HCT116 (cell line): ENCODE measurements around the gene TAF1D. TPM values are rescaled to one million over a fixed set of nuclear protein-coding genes. Genes with fewer than 3 reads are reported as not detected.

ENCODE experiments used
- ATAC-seq: fragments of 200-7000 bp; cut with Tn5 transposase; 2 replicates; pipeline ENCODE4 v1.9.1; 2020; ENCODE audit warnings: mild to moderate bottlenecking, moderate library complexity
- BruUV-seq: library from RNA; stranded (reverse); fragments of 400-500 nt; replicated peaks from 2 replicates; lab custom pipeline; 2021; lab: Mats Ljungman, UMichigan
- CTCF ChIA-PET: fragments of 300-600 bp; sonication (Branson Sonifier 250); formaldehyde crosslinking; loops from one replicate; lab custom pipeline; 2021; ENCODE audit warnings: antibody characterized with exemption; lab: Charles Lee
- POLR2A ChIA-PET: fragments of 300-600, 350-600 bp; sonication (Branson Sonifier 250); formaldehyde crosslinking; loops from one replicate; lab custom pipeline; 2021; ENCODE audit warnings: antibody characterized with exemption; lab: Charles Lee
- RAD21 ChIA-PET, 2 experiments: fragments of 300-600 bp; sonication (Branson Sonifier 250); formaldehyde crosslinking; loops; one replicate each; lab custom pipeline; 2023; ENCODE audit warnings: low total read pairs in 2 of 2; ENCODE audit not compliant: uncharacterized antibody in 2 of 2, unreplicated experiment in 2 of 2, low non-redundant PET in 1 of 2; lab: Charles Lee
- DNase-seq: peaks from one replicate; pipeline ENCODE4 v3.0.0-alpha.2; 2010; ENCODE audit warnings: low read depth, low spot score
- H2AFZ ChIP-seq: fragments of 200-600 bp; shearing (Covaris generic), sonication (generic); 2 replicates; pipeline ENCODE4 v1.6.1; 2017; ENCODE audit warnings: low read depth, mixed run types, mixed read lengths, antibody characterized with exemption, low read length; ENCODE audit not compliant: poor library complexity, severe bottlenecking
- H3K27ac ChIP-seq: 2 replicates; pipeline ENCODE4 v1.5.1; 2012; ENCODE audit warnings: low read depth, low read length
- H3K27me3 ChIP-seq: fragments of 200-600 bp; sonication (generic); 2 replicates; pipeline ENCODE4 v1.6.1; 2016; ENCODE audit warnings: mixed run types, low read length, mixed read lengths; ENCODE audit not compliant: insufficient read depth
- H3K36me3 ChIP-seq, 2 experiments: fragments of 200-500 bp in 1 of 2; fragments of 200-600 bp in 1 of 2; sonication (Bioruptor generic) in 1 of 2; sonication (generic) in 1 of 2; 2 replicates each; pipeline versions ENCODE4 v1.5.1 to v1.6.1; 2014 to 2016; ENCODE audit warnings: low read length in 2 of 2, inconsistent platforms in 1 of 2, mixed read lengths in 1 of 2, mixed run types in 1 of 2; ENCODE audit not compliant: insufficient read depth in 2 of 2, control insufficient read depth in 1 of 2
- H3K4me1 ChIP-seq, 2 experiments: fragments of 200-600 bp in 1 of 2; sonication (generic) in 1 of 2; 2 replicates each; pipeline versions ENCODE4 v1.5.1 to v1.6.1; 2012 to 2017; ENCODE audit warnings: low read length in 2 of 2, inconsistent platforms in 1 of 2, mild to moderate bottlenecking in 1 of 2, mixed read lengths in 1 of 2, mixed run types in 1 of 2, moderate library complexity in 1 of 2; ENCODE audit not compliant: insufficient read depth in 2 of 2, control insufficient read depth in 1 of 2
- H3K4me2 ChIP-seq: fragments of 200-600 bp; sonication (generic); 2 replicates; pipeline ENCODE4 v1.6.1; 2017; ENCODE audit warnings: mixed run types, low read length, mixed read lengths
- H3K4me3 ChIP-seq, 2 experiments: fragments of 200-600 bp in 1 of 2; sonication (generic) in 1 of 2; replicated peaks in 1 of 2; 2 replicates each; pipeline ENCODE4 v1.5.1; 2011 to 2016; ENCODE audit warnings: low read length in 2 of 2, control low read depth in 1 of 2, low read depth in 1 of 2, mild to moderate bottlenecking in 1 of 2, mixed read lengths in 1 of 2, mixed run types in 1 of 2
- H3K79me2 ChIP-seq: fragments of 200-600 bp; sonication (generic); 2 replicates; pipeline ENCODE4 v1.6.1; 2017; ENCODE audit warnings: mild to moderate bottlenecking, mixed run types, low read length, moderate library complexity, mixed read lengths; ENCODE audit not compliant: insufficient read depth
- H3K9ac ChIP-seq: fragments of 200-600 bp; sonication (generic); 2 replicates; pipeline ENCODE4 v1.6.1; 2016; ENCODE audit warnings: low read length, mixed read lengths
- H3K9me2 ChIP-seq: fragments of 200-600 bp; sonication (generic), shearing (Covaris generic); 2 replicates; pipeline ENCODE4 v1.6.1; 2017; ENCODE audit warnings: mixed run types, mild to moderate bottlenecking, moderate library complexity; ENCODE audit not compliant: insufficient read depth
- H3K9me3 ChIP-seq, 2 experiments: fragments of 200-500 bp in 1 of 2; fragments of 200-600 bp in 1 of 2; sonication (Bioruptor generic) in 1 of 2; sonication (generic) in 1 of 2; 2 replicates each; pipeline ENCODE4 v1.6.1; 2014 to 2017; ENCODE audit warnings: low read length in 2 of 2, mixed read lengths in 2 of 2, inconsistent platforms in 1 of 2, low read depth in 1 of 2, mild to moderate bottlenecking in 1 of 2, mixed run types in 1 of 2, moderate library complexity in 1 of 2; ENCODE audit not compliant: control insufficient read depth in 1 of 2, insufficient read depth in 1 of 2
- H4K20me1 ChIP-seq: fragments of 200-600 bp; sonication (generic), shearing (Covaris generic); 2 replicates; pipeline ENCODE4 v1.6.1; 2017; ENCODE audit warnings: mixed run types, mild to moderate bottlenecking, moderate library complexity; ENCODE audit not compliant: insufficient read depth
- CBX3 ChIP-seq: IDR thresholded peaks from 2 replicates; pipeline ENCODE4 v1.6.1; 2012; ENCODE audit warnings: low read depth
- CEBPB ChIP-seq: IDR thresholded peaks from 2 replicates; pipeline ENCODE4 v1.6.1; 2012; ENCODE audit warnings: low read depth
- CTCF ChIP-seq, 3 experiments: fragments of 200-600 bp in 1 of 3; sonication (generic) in 1 of 3; IDR thresholded peaks in 2 of 3; conservative IDR thresholded peaks in 1 of 3; 2 replicates each; pipeline ENCODE4 v1.5.1; 2012 to 2017; ENCODE audit warnings: low read depth in 2 of 3, low read length in 2 of 3, antibody characterized with exemption in 1 of 3, borderline replicate concordance in 1 of 3, control low read depth in 1 of 3, mild to moderate bottlenecking in 1 of 3, mixed read lengths in 1 of 3, mixed run types in 1 of 3, moderate library complexity in 1 of 3; ENCODE audit not compliant: insufficient read depth in 1 of 3
- EGR1 ChIP-seq: IDR thresholded peaks from 2 replicates; pipeline ENCODE4 v1.6.1; 2012; ENCODE audit warnings: low read depth
- ELF1 ChIP-seq: IDR thresholded peaks from 2 replicates; pipeline ENCODE4 v1.6.1; 2012; ENCODE audit warnings: low read depth, borderline replicate concordance
- EZH2 ChIP-seq: fragments of 200-600 bp; sonication (generic); IDR thresholded peaks from 2 replicates; pipeline ENCODE4 v1.6.1; 2017; ENCODE audit warnings: antibody characterized with exemption, mixed run types
- EZH2phosphoT487 ChIP-seq: fragments of 200-600 bp; IDR thresholded peaks from 2 replicates; pipeline ENCODE4 v1.6.1; 2018; ENCODE audit warnings: antibody characterized with exemption, borderline replicate concordance
- FOSL1 ChIP-seq: IDR thresholded peaks from 2 replicates; pipeline ENCODE4 v1.6.1; 2012; ENCODE audit warnings: low read depth
- JUND ChIP-seq: IDR thresholded peaks from 2 replicates; pipeline ENCODE4 v1.6.1; 2012
- POLR2AphosphoS5 ChIP-seq: IDR thresholded peaks from 2 replicates; pipeline ENCODE4 v1.6.1; 2011; ENCODE audit warnings: mild to moderate bottlenecking, low read depth, low read length, moderate library complexity
- RAD21 ChIP-seq: IDR thresholded peaks from 2 replicates; pipeline ENCODE4 v1.6.1; 2012; ENCODE audit warnings: low read depth, mild to moderate bottlenecking
- SIN3A ChIP-seq: IDR thresholded peaks from 2 replicates; pipeline ENCODE4 v1.6.1; 2012; ENCODE audit warnings: low read depth
- SP1 ChIP-seq: IDR thresholded peaks from 2 replicates; pipeline ENCODE4 v1.6.1; 2012; ENCODE audit warnings: low read depth
- SRF ChIP-seq: IDR thresholded peaks from 2 replicates; pipeline ENCODE4 v1.6.1; 2012; ENCODE audit warnings: low read depth
- YY1 ChIP-seq: IDR thresholded peaks from 2 replicates; pipeline ENCODE4 v1.6.1; 2011; ENCODE audit warnings: low read length, low read depth, moderate library complexity, mild to moderate bottlenecking; ENCODE audit not compliant: insufficient replicate concordance; ENCODE audit errors: extremely low read depth
- ZFX ChIP-seq: fragments of 450-650 bp; IDR thresholded peaks from 2 replicates; pipeline ENCODE4 v1.6.1; 2017
- intact Hi-C: fragments of 100-400 bp; cut with micrococcal nuclease; formaldehyde crosslinking; loops from 2 replicates; pipeline ENCODE4 v1.10.0; 2022
- total RNA-seq: library from RNA; stranded (reverse); gene quantifications from one replicate; pipeline ENCODE4 v1.2.1, GENCODE V29; 2021; ENCODE audit not compliant: unreplicated experiment
- TF ChIP-seq, protein P1 (sequence below): IDR thresholded peaks from 2 replicates; pipeline ENCODE4 v1.6.1; 2012
- TF ChIP-seq, protein P2 (sequence below): IDR thresholded peaks from 2 replicates; pipeline ENCODE4 v1.6.1; 2012; ENCODE audit warnings: low read depth
- TF ChIP-seq, protein P3 (sequence below): IDR thresholded peaks from 2 replicates; pipeline ENCODE4 v1.6.1; 2011; ENCODE audit warnings: mild to moderate bottlenecking, low read length, moderate library complexity; ENCODE audit not compliant: insufficient replicate concordance; ENCODE audit errors: extremely low read depth
- TF ChIP-seq, protein P4 (sequence below): IDR thresholded peaks from 2 replicates; pipeline ENCODE4 v1.6.1; 2012

TAF1D gene
- total RNA-seq, 1 experiment from 2014 or later: 267 TPM

- TF ChIP-seq SP1: no peak
- TF ChIP-seq JUND: no peak
- TF ChIP-seq, protein P1, sequence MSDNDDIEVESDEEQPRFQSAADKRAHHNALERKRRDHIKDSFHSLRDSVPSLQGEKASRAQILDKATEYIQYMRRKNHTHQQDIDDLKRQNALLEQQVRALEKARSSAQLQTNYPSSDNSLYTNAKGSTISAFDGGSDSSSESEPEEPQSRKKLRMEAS: no peak
- TF ChIP-seq ZFX: no peak
- TF ChIP-seq EZH2phosphoT487: no peak
- TF ChIP-seq EZH2: no peak
- no peak for TF ChIP-seq SIN3A
- no peak for TF ChIP-seq RAD21
- TF ChIP-seq ELF1: no peak
- no peak for TF ChIP-seq CTCF (IDR thresholded peaks at IDR 0.05 in 2 of 3, conservative IDR thresholded peaks at IDR 0.05 in 1 of 3; ENCODE audit: borderline replicate concordance in 1 of 3, insufficient read depth in 1 of 3, low read depth in 2 of 3, low read length in 2 of 3)
- TF ChIP-seq, protein P2, sequence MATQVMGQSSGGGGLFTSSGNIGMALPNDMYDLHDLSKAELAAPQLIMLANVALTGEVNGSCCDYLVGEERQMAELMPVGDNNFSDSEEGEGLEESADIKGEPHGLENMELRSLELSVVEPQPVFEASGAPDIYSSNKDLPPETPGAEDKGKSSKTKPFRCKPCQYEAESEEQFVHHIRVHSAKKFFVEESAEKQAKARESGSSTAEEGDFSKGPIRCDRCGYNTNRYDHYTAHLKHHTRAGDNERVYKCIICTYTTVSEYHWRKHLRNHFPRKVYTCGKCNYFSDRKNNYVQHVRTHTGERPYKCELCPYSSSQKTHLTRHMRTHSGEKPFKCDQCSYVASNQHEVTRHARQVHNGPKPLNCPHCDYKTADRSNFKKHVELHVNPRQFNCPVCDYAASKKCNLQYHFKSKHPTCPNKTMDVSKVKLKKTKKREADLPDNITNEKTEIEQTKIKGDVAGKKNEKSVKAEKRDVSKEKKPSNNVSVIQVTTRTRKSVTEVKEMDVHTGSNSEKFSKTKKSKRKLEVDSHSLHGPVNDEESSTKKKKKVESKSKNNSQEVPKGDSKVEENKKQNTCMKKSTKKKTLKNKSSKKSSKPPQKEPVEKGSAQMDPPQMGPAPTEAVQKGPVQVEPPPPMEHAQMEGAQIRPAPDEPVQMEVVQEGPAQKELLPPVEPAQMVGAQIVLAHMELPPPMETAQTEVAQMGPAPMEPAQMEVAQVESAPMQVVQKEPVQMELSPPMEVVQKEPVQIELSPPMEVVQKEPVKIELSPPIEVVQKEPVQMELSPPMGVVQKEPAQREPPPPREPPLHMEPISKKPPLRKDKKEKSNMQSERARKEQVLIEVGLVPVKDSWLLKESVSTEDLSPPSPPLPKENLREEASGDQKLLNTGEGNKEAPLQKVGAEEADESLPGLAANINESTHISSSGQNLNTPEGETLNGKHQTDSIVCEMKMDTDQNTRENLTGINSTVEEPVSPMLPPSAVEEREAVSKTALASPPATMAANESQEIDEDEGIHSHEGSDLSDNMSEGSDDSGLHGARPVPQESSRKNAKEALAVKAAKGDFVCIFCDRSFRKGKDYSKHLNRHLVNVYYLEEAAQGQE: no peak
- TF ChIP-seq, protein P3, sequence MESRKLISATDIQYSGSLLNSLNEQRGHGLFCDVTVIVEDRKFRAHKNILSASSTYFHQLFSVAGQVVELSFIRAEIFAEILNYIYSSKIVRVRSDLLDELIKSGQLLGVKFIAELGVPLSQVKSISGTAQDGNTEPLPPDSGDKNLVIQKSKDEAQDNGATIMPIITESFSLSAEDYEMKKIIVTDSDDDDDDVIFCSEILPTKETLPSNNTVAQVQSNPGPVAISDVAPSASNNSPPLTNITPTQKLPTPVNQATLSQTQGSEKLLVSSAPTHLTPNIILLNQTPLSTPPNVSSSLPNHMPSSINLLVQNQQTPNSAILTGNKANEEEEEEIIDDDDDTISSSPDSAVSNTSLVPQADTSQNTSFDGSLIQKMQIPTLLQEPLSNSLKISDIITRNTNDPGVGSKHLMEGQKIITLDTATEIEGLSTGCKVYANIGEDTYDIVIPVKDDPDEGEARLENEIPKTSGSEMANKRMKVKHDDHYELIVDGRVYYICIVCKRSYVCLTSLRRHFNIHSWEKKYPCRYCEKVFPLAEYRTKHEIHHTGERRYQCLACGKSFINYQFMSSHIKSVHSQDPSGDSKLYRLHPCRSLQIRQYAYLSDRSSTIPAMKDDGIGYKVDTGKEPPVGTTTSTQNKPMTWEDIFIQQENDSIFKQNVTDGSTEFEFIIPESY: no peak
- TF ChIP-seq FOSL1: no peak
- no peak for TF ChIP-seq CBX3
- no peak for TF ChIP-seq POLR2AphosphoS5
- TF ChIP-seq SRF: no peak
- TF ChIP-seq CEBPB: no peak
- TF ChIP-seq EGR1: no peak
- TF ChIP-seq, protein P4, sequence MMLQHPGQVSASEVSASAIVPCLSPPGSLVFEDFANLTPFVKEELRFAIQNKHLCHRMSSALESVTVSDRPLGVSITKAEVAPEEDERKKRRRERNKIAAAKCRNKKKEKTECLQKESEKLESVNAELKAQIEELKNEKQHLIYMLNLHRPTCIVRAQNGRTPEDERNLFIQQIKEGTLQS: no peak
- TF ChIP-seq YY1: no peak
- TF ChIP-seq, all 23 proteins: peak for 0
- H3K9me3 ChIP-seq: peaks cover 0 to 6% of the 10 kb centered on the region in 2 experiments; a peak in 1 of 4 replicates
- CTCF ChIA-PET: no interaction called here
- H3K27ac ChIP-seq: no peak overlapping the region
- peaks cover 5 to 40% of the 10 kb centered on the region in 2 experiments for H3K36me3 ChIP-seq
- H3K9me2 ChIP-seq: no peaks in the 10 kb centered on the region
- H3K27me3 ChIP-seq: no peaks in the 10 kb centered on the region
- POLR2A ChIA-PET: no interaction called here
- no peak overlapping the region for H3K4me3 ChIP-seq
- H4K20me1 ChIP-seq: no peaks in the 10 kb centered on the region
- no peak for ATAC-seq
- RAD21 ChIA-PET: no interaction called here
- no peak overlapping the region for H3K9ac ChIP-seq
- no peak for DNase-seq
- no TSS peak for BruUV-seq
- intact Hi-C loops: no loop called here
- no peaks in the 10 kb centered on the region for H3K4me1 ChIP-seq
- H2AFZ ChIP-seq: no peak overlapping the region
- peaks cover 42% of the 10 kb centered on the region for H3K79me2 ChIP-seq
- H3K4me2 ChIP-seq: no peak overlapping the region
These were observed 28.6 kb downstream of the TAF1D start for GRCh38 chr11:93712678-93713077.
